ENCODE results near the gene BCORL1.

The BCORL1 gene

DNA sequence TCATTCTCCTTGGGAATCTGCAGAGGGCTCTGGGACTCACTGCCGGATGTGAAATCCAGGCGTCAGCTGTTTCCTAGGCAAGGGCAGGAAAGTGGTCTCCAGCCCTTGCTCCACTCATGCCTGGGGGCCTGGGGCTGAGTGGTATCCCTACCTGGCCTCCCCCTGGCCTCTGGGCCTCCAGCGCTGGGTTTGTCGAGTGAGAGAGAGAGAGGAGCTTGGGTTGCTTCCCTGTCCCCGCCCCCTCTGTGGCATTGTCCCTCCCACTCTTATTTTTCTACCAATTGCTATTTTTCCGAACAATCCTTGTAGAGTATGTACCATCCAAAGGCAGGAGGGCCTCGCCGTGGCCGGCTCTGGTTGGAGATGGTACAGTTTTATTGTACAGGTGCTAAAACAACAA is 74.8 kb downstream of the BCORL1 start:
- DNase-seq (ENCODE audit: low spot score), result no peak

DNA sequence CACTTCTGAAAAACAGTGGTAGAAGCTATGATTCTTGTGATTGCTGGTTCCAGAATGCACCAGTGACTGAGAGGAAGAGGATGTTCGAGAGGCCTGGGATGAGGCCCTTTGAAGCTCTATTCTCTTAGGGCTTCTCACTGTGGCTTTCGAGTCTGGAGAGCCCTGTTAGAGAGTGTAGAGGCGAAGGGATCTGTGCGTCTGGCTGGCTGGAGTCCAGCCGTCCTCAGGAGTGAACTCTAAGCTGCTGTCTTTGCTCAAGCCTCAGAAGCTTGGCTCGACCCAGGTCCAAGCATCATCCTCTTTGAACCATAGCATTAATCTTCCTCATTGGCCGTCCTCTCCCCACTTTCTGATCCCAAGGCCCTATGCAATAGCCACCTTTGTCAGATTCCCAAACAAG is 76.2 kb downstream of the BCORL1 start:
- DNase-seq (ENCODE audit: low spot score), result no peak

DNA sequence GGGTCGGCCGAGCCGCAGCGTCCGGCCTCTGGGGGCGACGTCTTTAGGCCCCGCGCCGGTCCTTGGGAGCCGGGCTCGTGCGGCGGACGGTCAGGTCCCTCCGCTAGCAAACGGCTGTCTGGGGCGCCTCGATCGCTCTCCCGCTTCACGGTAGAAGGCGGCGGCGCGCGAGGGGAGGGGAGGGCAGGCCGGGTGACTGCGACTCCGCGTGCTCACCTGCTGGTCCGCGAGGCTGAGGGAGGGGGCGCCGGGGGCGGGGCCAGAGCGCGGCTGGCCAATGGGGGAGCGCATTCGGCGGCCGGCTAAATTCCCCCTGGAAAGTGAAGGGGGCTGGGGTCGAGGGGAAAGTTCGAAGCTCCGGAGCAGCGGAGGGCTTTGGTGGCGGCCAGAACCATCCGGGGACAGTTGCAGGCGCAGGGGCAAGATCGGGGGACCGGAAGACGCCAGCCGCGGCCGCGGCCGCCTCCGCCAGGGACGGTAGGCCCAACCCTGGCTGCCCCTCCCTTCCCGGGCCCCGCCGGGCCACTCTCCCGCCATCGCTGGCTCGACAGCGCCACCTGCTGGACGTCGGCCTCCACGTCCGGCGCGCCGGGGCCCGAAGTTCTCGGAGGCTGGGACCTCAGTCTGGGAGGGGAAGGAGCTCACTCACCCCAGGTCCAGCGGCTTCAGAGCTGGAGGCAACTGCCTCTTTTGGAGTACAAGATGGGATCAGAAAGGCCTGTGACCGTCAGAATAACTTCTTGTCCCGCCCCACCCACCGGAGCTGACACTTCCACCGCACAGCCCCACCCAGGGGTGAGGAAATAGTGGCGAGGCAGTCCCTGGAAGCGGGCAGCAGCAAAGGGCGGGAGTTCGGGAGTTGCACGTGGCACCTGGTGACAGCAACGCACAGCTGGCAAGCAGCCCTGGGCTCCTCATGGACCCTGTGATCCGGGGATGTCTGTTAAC is 78.0 kb downstream of the BCORL1 start:
- peak; percentile 80 for DNase-seq (ENCODE audit: low spot score)

DNA sequence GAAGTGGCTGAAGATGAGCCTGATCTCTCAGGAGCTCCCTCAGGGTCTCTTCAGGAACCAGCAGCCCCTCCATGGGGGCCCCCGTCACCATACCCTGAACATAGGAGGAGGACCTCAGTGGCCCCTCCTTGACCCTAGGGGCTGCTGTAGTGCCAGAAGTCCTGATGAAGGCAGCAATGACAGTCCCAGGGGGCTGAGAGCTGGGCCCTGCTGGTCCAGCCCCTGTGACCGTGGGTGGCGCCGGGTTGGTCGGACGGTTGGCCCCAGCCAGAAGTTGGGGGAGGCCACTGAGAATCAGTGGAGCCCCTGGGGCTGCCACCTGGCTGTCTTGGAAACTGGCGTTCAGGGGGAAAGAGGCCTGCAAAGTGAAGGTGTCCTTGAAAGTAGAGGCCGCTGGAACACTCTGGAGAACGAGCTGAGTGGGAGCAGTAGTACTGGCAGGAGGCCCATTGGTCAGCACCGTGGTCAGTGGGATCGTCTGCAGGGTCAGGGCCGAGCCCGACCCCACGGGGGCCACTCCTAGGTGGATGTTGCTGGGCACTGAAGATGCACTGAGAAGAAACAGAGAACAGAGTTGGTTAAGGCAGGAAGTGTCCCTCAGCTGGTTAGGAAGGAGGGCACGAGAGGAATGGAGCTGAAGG is 84.7 kb downstream of the BCORL1 start:
- no peak for DNase-seq (ENCODE audit: low spot score)

DNA sequence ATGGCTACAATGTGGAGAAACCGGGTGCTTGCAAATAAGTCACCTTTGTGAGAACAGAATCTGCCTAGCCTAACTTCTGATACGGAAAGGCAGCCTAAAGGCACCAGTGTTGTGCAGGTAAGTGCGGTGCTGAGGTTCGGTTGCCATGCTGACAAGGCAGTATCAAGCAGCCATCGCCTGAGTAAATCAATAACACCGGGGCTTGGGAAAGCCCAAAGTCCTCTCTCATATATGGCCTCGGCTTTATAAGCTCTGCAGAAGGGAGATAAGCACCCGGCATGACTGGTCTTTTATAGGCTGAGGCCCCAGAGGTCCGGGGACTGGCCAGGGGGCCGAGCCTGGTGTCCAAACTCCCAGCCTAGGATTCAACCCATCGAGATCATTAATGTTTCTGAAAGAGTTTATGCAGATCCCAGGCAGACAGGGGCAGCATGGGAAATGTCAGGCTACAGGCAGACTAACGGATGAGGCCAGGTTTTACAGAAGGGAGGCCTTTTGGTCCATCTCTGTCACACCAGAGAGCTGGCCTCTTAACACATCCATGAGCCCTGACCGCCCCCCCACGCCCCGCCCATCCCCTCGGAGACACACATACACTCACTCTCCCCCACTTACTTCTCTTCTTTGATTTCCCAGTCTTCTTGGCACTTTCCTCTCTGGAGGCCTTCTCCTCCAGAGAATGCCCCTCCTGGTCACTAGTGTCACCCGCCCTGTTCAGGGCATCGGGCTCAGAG is 89.3 kb downstream of the BCORL1 start:
- DNase-seq (ENCODE audit: low spot score), result no peak

DNA sequence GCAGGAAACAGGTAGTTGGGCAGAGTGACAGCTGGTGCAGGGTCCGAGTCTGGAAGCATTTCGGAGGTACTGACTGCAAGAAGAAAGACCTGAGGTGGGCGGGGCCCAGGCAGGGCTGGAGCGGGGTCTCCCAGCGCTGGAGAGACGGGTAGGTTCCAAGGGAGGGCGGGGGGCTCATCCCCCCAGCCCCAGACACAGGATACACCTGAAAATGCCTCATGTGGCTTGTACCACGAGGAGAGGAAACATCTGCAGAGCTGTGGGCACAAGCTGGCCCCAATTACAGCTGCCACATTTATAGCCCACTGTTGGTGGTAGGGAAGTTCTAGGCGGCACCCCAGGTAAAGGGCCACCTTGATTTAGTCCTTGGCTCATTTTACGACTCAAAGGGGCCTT is 89.9 kb downstream of the BCORL1 start:
- DNase-seq (ENCODE audit: low spot score), result no peak

DNA sequence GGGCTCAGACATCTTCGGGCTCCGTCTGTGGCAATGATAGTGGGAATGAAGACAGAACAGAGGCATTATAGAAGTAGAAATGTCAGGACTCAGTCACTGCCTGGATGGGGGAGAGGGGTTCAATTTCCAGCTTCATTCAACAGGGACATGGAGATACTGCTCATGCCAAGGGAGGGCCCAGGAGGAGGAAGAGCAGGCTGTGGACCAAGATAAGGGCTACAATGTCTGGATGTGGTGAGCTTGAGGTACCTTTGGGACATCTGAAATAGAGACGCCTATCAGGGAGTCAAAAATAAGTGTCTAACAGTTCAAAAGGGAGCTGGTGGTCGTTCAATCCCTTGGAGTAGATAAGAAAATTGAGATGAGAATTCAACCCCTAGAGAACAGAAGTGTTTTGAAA is 93.3 kb downstream of the BCORL1 start:
- no peak for DNase-seq (ENCODE audit: low spot score)

DNA sequence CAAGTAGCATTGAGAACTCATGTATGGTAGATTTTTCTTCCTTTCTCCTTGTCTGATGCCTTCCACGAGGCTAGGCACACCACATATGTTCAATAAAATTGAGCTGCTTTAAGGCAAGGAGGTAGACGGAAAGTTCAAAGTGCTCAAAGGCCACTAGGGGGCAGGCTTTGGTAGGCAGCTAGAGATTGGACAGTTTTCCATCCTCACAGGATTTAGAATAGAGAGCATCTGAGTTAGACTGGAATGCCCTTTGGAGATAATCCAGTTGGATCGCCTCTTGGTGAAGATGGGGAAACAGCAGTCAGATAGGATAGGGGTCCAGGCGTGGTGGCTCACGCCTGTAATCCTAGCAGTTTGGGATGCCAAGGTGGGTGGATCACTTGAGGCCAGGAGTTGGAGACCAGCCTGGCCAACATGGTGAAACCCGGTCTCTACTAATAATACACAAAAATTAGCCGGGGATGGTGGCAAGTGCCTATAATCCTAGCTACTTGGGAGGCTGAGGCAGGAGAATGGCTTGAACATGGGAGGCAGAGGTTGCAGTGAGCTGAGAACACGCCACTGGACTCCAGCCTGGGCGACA is 97.5 kb downstream of the BCORL1 start:
- peak; percentile 57 for DNase-seq (ENCODE audit: low spot score)

DNA sequence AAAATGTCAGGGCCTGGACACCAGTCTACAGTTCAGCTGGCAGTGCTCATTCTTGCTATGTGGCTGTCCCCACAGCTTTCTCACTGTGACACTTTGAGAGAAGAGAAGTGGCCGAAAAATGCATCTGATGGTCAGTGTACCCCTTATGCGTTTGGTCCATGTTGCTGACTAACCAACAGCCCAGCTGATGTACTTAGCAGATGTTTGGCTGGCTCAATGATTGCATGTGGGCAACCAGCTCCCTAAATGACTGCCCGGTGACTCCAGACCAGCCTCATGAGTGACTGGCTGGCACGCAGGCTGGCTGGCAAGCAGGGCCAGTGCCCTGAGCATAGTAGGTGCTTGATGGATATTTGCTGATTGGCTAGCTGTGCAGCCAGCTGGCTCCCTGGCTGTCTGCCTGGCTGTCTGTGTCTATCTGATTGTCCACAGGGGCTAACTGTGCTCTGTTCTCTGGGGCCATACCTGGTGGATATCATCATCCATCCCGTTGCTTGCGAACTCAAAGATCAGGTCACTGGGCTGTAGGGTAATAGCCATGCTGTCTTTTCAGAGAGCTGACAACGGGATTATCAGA is 98.4 kb downstream of the BCORL1 start:
- no peak for DNase-seq (ENCODE audit: low spot score)

DNA sequence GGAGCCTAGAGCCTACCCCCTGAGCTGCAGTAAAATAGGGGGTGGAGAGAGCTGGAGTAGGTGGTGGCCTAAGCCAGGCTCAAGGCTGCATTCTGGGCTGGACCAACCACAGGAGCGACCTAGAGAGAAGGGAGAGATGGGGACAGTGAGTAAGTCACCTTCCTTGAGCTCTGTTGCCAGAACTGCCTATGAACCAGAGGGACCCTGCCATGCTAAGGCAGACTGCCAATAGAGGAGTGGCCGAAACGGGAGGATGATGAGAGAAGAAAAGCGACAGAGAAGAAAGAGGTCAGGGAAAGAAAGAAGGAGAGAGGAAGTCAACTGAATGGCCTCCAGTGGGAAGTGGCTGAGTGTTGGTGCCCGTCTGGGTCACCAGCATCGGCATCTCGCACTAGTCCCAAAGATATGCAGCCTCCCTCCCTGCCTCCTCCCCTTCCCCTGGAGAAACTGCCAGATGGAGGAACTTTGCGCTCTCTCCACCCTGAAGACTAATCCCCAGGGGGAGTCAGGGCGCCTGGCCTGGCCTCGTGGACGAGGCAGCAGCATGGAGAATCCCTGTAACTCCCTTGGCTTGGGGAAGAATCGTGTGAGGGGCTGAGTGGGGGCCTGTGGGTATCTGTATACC is 99.1 kb downstream of the BCORL1 start:
- no peak for DNase-seq (ENCODE audit: low spot score)

DNA sequence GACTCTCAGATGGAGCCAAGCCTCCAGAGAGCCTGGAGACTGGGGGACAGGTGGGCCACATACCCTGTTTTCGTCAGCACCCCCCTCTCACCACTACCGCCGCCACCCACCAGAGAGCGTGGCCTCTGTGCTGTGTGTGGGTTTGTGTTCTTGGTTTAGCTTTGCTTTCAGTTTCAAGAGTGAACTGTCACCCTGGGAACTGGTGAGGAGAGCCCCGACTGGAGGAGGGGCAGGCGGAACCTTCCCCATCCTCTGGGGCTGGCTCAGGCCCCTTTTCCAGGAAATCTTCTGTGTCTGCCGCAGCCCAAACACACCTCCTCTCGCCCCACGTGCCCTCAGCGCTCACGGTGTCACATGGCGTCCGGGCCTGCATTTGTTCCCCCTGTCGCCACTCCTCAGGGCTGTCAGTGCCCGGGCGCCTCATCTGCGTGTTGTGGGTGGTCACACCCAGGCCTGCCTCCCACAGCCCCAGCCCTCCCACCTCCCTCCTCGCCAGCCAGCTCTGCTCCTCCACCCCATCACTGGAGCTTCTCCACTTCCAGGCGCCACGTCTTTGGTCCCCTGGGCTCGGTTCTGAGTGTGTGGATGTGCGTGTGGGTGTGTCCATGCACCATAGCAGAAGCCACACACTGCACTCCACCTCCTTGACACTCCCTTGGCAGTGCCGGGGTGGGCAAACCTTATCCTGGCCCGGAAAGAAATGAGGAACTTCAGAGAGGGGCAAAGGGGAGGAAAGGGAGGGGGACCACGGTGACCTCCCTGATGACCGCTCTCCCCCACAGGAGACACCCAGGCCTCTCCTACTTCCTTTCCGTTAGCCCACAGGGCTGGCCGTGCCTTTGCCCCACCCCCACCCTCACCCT is 100.0 kb downstream of the BCORL1 start:
- peak; percentile 88 for DNase-seq (ENCODE audit: low spot score)

DNA sequence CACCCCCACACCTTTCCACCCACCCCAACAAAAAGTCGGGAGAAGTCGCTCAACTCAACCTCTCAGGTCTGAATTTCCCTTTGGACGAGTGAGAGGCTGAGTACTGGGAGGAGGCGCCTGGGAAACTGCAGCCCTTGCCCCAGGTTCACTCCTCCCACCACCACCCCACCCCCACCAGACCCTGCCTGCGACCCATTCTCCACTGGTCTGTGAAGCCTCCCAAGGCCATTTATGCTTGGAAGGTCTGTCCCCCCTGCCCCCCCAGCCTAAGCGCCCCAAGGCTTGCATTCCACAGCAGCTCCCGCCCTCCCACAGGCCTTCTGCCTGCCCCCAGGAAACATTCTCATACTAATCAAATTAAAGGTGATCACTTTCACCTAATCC is 100.7 kb downstream of the BCORL1 start:
- DNase-seq (ENCODE audit: low spot score), result no peak

DNA sequence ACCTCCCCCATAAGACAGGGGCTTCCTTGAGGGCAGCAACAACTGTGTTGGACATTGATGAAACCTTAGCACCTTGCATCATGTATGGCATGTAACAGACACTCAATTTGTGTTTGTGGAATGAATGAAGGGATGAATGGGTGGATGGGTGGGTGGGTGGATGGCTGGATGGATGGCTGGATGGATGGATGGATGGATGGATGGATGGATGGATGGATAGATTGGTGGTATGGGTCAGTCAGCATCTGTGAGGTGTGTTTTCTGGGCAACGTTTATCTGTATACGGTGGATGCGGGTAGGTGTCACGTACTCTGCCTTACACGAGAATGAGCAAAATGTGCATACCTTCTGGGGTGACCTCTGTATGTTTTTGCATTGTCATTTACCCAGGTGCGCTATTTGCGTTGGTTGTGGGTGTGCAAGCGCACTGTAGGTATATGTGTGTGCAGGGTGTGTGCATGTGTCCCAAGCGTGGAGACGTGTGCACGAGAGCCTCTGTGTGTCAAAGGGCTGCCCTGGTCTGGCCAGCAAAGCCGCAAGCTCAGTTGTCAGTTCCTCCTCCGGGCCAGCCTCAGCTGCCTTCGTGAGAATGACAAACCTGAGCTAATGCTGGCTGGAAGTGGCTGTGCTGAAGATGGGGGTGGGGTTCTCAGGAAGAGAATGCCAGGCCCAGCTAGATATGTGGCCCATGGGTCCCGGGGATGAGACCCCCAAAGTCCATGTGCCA is 101.4 kb downstream of the BCORL1 start:
- no peak for DNase-seq (ENCODE audit: low spot score)

DNA sequence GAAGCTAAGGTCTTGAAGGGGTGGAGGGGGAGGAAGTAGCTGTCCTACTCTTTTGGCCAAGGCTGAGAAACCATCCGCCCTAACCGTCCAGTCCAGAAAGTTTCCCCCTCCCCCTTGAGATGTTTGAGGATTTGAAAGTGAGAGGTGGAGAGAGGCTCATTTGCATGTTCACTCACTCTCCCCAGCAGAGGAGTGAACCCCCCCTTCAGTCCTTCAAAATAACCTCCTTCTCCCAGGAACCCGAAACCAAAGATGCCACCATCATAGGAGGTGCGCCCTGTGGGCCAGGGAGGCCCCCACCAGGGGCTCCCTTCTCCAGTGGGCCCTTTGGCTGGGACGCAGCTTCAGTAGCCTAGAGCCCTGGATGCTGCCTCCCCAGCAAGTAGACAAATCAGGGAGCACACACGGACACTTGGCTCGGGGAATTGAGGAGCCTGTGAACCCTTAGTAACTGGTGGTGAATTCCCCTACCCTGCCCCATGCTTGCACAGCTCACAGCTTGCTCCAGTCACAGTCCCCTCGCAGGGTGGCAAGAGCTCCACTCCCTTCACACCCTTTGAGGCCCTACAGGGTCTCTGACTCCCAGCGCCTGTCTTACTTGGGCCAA is 102.3 kb downstream of the BCORL1 start:
- no peak for DNase-seq (ENCODE audit: low spot score)

DNA sequence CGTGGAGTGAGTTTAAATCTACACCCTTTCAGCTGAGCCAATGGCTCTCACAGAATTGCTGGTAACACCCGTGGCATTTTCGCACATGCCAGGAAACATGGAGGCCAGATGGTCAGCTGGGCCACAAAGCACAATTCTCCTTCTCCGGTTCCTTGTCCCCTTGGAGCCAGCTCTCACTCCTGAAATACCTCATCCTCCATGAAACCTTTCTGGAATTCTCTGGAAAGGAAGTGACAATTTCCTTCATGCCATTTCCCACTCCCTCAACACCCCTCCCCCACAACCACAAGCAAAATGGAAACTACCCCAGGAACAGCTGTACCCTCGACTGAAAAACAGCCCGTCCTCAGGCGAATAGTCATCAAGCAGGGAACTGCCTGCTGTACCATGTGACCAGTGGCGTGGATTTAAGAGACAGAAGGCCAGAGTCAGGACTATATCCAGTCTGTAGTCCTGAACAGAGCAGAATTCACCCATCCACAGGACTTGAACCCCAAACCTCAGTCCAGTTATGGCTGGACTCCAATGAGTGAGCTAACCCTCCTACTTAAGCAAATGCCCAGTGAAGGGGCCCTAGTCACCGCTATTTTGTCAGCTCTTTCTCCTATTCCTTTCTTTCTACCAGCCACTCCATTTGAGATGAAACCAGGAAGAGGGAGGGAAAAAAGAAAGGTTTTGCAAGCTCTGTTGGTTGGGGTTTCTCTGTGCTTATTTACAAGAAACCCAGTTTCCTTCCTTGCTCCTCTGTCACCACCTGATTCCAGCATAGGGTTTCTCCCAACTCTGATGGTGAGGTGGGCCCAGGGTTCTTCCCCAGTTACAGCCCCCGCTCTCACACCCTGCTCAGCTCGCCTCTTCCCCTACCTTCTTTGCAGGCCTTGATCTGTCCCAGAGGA is 103.4 kb downstream of the BCORL1 start:
- DNase-seq (ENCODE audit: low spot score), result no peak

DNA sequence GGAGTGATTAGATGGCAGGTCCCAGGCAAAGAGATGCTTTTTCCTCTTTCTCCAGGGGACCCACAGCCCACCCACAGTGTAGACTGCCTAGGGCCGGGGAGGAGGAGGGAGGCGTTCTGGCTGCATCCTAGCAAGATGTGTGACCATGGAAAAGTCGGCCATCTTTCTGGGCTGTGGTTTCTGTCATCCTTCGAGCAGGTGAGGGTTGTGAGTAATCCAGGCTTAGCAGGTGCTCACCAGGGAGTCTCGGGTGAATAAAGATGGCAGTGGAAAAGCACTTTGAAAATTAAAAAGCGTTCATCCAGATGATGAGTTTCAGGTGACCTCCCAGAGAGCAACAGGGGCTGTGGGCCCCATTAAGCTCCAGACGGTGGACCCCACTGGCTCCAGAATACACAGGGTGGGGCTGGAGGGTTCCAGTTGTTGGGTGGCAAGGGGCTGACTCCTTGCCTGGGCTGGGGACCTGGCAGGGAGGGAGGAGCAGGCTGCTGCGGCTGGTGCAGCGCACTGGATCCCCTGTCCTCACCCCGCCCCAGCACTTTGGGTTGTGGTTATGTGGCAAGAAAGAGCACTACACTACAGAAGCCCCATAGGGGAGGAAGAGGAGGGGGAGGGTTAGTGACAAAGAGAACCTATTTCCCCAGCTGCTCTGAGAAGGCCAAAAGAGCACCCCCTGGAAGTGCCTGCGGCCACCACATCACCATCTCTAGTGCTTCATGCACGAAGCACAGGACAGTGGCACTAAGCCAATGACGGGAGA is 104.2 kb downstream of the BCORL1 start:
- DNase-seq (ENCODE audit: low spot score), result peak; percentile 67

DNA sequence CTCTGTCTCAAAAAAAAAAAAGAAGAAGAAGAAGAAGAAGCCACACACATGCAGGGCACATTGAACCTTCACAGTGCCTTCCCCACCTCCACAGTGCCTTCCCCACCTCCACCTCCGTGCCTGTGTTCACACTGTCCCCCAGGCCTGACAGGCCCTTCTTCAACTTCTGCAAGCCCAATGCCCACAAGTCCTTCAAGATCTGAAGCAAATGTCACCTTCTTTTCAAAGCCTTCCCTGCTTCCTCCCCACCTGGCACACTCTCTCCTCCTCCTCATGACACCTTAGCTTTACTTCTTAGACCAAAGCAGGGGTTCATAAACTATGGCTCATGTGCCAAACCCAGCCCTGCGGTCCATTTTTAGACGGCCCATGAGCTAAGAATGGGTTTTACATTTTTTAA is 107.9 kb downstream of the BCORL1 start:
- DNase-seq (ENCODE audit: low spot score), result no peak
